GM21360 (cell line): Measurements from ENCODE around the gene INPP5A.
"Not testable (repeated sequence)": the region's sequence is repeated elsewhere in the genome, so short reads cannot be mapped to it uniquely, and the experiment has no call there.

Experiments used
- ATAC-seq: cut with Tn5 transposase; IDR thresholded peaks from one replicate; pipeline ENCODE4 v1.9.1; 2021; ENCODE audit warnings: mild to moderate bottlenecking, moderate library complexity; ENCODE audit not compliant: unreplicated experiment

The INPP5A gene

DNA sequence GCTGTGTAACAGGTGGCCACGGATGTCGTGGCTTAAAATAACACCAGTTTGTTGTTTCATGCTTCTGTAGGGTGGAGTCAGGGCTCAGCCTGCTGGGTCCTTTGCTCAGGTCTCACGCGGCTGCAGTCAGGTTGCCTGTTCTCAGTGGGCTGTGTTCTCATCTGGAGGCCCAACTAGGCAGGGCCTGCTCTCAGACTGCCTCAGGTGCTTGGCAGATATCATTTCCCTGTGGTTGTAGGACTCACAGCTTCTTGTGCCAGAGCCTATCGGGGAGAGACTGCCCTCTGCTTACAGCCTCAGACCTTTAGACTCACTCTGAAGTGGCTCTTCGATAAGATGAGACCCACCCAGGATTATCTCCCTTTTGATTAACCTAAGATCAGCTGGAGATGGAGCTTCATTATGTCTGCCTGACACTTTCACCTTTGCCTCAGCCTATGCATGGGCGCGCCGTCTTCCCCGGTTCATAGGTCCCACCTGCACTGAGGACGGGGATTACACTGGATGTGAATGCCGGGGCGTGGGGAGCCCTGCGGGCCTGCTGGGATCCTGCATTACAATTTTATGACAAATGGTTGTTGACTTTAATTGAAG is 55.3 kb downstream of the INPP5A start:
- peak; percentile 13 for ATAC-seq

DNA sequence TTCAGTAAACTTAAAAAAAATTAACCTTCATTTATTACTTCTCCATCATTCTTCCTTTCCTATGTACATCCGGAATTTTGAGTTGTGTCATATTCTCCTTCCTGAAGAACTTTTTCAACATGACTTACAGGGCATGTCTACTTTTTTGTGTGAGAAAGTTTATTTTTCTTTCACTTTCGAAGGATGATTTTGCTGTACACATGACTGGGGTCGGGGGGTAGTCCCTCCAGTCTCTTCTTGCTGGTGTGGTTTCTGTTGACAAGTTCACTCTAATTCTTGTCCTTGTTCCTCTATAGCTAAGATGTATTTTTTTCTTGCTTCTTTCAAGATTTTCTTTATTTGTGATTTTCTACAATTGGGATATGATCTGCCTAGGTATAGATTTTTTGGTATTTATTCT is 55.8 kb downstream of the INPP5A start:
- ATAC-seq = peak; percentile 77

GRCh38 chr10:132593900-132594876 is 56.6 kb downstream of the INPP5A start:
- ATAC-seq = no peak

DNA sequence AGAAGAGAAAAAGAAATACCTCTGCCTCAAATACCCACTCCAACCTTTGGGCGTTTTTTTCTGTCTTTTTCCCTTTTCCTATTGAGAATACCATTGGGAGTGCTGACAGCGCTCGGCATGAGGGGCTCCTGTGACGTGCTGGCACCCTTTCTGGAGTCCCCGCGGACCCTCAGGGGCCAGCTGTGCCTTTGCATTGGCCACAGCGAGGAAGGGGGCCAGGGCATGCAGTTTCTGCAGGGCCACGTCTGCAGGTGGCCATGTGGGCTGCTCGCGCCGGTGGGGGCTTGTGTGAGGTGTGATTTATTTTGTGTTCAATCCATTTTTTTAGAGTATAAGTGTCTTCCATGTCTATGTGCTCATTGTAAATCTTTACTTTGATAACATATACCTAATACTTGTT is 57.4 kb downstream of the INPP5A start:
- no peak for ATAC-seq

DNA sequence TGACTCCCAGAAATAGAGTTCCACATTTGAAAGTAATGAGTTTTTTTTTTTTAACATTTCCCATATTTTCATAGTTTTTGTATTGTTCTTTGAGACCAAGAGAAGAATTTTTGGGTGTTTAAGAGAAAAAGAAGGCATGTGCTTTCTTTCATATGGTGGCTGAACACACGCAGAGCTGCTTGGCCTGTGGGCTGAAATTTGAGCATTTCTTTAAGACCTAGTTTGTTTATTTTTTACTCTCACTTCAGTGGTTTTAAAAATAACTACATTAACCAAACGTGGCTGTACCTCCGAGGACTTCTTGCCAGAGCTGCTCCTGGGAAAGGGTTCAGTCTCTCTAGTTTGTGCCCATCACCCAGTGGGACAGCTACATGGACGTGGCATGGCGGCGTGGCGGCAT is 58.3 kb downstream of the INPP5A start:
- ATAC-seq = no peak

- ATAC-seq = no peak
Observed at GRCh38 chr10:132596742-132597279, 59.2 kb downstream of the INPP5A start.

DNA sequence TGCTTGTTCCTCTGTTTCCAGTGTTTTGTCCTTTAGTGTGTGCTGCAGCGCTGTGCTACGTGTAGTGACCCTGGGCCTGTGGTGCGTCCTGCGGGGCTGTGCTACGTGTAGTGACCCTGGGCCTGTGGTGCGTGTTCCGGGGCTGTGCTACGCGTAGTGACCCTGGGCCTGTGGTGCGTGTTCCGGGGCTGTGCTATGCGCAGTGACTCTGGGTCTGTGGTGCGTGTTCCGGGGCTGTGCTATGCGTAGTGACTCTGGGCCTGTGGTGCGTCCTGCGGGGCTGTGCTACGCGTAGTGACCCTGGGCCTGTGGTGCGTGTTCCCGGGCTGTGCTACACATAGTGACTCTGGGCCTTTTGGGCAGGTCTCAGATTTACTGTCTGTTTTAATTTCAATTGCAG is 60.1 kb downstream of the INPP5A start:
- ATAC-seq = no peak

DNA sequence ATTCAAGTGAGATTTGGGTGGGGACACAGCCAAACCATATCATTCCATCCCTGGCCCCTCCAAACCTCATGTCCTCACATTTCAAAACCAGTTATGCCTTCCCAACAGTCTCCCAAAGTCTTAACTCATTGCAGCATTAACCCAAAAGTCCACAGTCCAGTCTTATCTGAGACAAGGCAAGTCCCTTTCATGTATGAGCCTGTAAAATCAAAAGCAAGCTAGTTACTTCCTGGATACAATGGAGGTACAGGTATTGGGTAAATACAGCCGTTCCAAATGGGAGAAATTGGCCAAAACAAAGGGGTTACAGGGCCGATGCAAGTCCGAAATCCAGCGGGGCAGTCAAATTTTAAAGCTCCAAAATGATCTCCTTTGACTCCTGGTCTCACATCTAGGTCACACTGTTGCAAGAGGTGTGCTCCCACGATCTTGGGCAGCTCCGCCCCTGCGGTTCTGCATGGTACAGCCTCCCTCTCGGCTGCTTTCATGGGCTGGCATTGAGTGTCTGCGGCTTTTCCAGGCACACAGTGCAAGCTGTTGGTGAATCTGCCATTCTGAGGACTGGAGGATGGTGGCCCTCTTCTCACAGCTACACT is 61.5 kb downstream of the INPP5A start:
- ATAC-seq = not testable (repeated sequence)

DNA sequence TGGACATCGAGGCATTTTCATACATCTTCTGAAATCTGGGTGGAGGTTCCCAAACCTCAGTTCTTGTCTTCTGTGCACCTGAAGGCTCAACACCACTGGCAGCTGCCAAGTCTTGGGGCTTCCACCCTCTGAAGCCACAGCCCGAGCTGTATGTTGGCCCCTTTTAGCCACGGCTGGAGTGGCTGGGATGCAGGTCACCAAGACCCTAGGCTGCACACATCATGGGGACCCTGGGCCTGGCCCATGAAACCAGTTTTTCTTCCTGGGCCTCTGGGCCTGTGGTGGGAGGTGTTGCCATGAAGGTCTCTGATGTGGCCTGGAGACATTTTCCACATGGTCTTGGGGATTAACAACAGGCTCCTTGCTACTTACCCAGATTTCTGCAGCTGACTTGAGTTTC is 62.1 kb downstream of the INPP5A start:
- no peak for ATAC-seq

GRCh38 chr10:132600416-132600815 is 62.8 kb downstream of the INPP5A start:
- no peak for ATAC-seq

GRCh38 chr10:132601567-132601966 is 64.0 kb downstream of the INPP5A start:
- ATAC-seq = no peak

GRCh38 chr10:132602614-132603013 is 65.0 kb downstream of the INPP5A start:
- ATAC-seq = no peak

- ATAC-seq = no peak
Observed at GRCh38 chr10:132603851-132604533, 66.4 kb downstream of the INPP5A start.

- no peak for ATAC-seq
Observed at GRCh38 chr10:132604686-132605085, 67.1 kb downstream of the INPP5A start.

DNA sequence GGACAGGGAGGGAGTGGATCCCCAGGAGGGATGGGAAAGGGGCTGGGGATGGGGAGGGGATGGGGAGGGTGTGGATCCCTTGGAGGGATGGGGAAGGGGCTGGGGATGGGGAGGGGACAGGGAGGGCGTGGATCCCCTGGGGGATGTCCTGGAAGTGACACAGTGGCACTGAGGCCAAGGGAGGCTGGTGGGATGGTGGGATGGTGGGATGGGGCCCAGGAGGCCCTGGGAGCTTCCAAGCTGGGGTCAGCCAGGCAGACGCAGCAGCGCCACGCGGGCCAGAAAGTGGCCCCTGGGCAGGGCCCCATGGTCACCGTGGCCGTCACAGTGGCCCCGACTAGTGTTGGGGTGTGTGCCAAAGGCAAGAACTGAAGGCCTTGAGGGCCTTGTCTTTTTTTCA is 67.8 kb downstream of the INPP5A start:
- ATAC-seq = no peak

DNA sequence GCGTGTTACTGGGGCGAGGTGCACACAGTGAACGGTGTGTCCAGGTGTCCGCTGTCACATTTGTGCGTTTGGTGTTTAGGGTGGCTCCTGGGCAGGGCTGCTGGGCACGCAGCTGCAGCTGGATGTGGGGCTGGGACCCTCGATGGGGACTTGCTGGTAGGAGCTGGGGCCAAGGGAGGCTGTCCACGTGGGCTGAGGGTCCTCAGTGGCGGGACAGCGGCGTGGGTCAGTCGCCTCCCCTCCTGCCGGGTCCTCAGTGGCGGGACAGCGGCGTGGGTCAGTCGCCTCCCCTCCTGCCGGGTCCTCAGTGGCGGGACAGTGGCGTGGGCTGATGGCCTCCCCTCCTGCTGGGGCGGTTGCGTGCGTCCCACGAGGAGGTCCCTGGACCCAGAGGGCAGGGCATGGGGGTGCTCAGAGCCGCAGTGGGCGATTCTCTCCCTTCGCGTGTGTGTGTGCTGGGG is 68.5 kb downstream of the INPP5A start:
- no peak for ATAC-seq

GRCh38 chr10:132606536-132607316 is 69.1 kb downstream of the INPP5A start:
- no peak for ATAC-seq

DNA sequence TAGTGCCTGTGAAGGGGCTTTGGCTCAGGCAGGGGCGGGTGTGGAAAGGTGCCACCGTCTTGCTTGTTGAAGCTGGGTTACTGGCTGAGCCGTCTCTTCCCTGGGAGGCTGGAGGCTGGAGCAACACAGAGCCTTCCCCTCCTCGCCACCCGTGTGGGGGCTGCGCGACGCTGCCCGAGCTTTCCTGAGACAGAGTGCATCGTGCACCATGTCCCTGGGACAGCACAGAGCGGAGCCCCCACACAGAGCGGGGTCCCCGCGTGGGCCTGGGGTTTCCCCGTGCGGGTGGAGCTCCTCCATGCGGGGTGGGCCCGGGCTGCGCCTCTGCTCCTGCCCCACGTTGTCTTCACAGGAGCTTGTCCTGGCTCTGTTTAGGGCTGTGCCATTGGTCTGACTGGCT is 69.9 kb downstream of the INPP5A start:
- ATAC-seq = no peak

GRCh38 chr10:132607961-132608495 is 70.4 kb downstream of the INPP5A start:
- no peak for ATAC-seq
